IPS DF 4.7 (cell line): ENCODE measurements around the gene AASDHPPT.
"Not testable (repeated sequence)": the region's sequence is repeated elsewhere in the genome, so short reads cannot be mapped to it uniquely, and the experiment has no call there.

Source experiments
- DNase-seq: peaks from one replicate; pipeline ENCODE4 v3.0.0-alpha.2; 2013; ENCODE audit warnings: low spot score; ENCODE audit errors: extremely low read depth

The AASDHPPT gene, protein sequence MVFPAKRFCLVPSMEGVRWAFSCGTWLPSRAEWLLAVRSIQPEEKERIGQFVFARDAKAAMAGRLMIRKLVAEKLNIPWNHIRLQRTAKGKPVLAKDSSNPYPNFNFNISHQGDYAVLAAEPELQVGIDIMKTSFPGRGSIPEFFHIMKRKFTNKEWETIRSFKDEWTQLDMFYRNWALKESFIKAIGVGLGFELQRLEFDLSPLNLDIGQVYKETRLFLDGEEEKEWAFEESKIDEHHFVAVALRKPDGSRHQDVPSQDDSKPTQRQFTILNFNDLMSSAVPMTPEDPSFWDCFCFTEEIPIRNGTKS

DNA sequence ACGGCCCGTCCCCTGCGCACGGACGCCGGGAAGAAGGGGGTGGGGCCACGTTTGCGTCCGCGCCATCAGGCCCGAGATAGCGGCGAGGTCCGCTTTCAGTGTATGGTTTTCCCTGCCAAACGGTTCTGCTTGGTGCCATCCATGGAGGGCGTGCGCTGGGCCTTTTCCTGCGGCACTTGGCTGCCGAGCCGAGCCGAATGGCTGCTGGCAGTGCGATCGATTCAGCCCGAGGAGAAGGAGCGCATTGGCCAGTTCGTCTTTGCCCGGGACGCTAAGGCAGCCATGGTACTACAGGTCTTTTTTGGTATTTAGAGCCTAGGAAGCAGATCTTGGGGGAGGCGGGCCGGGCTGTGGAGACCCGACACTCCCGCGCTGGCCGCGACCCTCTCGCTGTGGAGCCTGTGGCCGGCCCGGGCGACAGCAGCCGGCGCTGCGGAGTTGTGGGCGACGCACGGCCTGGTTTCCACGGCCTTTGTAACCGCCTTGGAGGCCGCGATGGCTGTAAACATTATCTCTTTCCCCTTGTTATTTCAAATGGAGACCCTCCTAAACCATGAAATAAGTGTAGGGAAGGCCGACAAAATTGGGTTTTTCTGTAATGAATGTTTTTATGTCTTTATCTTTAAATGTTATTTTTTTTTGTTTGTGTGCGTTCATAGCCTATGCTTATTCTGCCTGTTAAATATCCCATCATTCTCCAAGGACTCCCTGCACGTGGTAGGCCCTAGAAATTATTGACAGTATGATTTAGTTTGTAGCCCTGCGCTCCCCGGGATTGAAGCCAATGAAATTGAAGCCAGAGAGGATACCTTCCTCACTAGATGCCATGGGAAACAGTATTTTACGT, at the start of gene AASDHPPT:
AASDHPPT (plus strand) TSS at position 54 of the 847 bp plus-strand sequence; CDS start at position 103, 49 bp downstream.
- no peak for DNase-seq

DNA sequence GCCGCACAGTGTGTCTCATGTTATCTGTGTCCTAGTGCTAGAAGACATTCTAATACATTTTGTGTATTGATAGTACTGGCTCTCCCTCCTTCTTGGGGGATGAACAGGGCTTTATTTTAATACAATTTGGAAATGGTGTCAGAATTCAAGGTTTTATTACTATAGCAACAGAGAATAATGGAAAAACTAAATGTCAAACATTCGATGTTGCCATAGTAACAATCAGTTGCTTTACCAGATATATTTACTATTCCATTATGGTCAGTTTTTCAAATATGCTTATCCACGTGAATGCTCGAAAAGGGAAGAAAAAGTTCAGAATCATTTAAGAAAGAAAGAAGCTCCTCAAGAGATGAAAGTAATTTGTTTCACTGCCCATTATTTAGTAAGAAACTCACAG, 46.9 kb upstream of the AASDHPPT start:
- DNase-seq: no peak

DNA sequence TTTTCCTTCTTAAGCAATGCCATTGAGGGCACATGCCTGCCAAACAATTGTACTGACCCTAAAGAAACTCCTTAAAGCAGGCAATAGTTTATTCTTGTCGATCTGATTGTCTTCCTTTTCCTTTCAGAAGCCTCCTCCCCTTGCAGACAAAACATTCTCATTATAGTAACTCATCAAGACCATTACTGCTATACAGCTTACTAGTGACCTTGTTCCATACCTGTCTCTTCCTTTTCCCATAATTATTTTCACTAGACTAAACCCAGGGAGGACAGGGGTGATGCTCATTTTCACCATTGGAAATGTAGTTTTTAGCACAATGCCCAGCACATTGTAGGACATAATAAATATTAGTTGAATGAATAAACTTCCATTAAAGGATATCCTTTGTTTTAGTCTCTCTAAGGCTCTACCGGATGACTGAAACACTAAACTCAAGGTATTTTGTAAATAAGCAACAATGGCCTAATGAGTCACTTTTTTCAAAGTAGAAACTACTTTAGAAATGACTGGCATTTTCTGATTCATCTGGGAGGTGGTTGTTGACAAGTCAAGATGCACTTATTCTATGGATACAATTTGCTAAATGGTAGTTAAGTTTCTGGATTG, 46.2 kb upstream of the AASDHPPT start:
- DNase-seq: no peak

DNA sequence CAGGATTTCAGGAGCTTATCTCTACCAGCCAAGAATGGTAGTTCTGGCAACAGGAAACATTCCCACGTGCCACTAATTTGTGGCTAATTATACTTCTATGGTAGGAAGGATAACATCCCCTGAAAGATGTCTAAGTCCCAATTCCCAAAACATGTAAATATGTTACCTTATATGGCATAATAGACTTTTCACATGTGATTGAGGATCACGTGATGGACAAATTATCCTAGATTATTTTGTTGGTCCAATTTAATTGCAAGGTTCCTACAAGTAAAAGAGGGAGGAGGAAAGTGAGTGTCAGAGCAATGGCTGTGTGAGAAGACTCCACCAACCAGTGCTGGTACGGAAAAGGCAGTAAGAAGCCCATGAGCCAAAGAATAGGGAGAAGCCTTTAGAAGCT, 45.5 kb upstream of the AASDHPPT start:
- no peak for DNase-seq

DNA sequence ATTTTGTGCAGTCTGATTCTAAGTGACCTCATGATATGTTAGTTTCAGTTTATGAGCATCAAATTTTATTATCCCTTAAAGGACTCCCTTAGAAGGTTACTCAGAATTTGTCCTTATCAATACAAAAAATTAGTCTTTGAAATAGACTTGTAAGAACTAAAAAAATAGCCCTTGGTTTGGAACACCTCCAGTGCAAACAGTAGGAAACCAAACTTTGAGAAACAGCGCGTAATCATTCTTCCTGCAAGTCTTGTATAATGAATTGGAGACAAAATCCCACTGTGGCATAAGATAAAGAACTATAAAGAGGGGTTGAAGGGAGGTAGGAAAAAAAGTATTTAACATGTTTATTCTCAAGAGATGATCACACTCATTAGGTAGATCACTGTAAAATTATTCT, 44.6 kb upstream of the AASDHPPT start:
- no peak for DNase-seq

DNA sequence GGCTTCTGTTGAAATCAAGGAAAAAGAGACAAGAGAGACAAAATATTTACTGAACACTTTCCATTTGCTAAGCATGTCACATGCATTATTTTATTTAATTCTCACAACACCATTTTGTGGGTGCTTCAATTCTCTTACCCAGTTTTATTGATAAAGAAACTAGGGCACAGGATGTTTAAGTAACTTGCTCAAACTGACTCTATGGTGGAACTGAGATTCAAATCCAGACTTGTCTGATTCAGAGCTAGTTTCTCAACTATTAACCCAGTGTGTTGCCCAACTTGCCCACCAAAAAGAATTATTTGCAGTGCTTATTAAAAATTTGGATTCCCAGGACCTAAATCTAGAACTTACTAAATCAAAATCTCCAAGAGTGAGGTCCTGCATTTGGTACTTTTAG, 33.9 kb upstream of the AASDHPPT start:
- DNase-seq: no peak

DNA sequence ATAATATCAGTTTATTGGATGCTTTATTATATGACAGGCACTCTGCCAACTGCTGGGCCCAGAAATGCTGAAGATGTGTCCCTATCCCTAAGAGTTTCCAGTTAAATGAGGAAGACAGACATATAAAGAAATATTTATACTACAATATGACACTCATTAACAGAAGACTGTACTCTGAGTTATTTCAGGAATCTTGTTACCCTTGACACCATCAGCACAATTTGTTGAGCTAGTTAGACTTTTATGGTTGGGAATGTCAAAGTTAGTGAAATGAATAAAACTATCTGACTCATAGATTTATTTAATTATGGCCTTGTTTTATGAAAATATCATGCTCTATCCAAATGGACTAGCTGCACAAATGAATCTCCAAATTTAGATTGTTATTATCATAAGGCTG, 29.8 kb upstream of the AASDHPPT start:
- DNase-seq: no peak

DNA sequence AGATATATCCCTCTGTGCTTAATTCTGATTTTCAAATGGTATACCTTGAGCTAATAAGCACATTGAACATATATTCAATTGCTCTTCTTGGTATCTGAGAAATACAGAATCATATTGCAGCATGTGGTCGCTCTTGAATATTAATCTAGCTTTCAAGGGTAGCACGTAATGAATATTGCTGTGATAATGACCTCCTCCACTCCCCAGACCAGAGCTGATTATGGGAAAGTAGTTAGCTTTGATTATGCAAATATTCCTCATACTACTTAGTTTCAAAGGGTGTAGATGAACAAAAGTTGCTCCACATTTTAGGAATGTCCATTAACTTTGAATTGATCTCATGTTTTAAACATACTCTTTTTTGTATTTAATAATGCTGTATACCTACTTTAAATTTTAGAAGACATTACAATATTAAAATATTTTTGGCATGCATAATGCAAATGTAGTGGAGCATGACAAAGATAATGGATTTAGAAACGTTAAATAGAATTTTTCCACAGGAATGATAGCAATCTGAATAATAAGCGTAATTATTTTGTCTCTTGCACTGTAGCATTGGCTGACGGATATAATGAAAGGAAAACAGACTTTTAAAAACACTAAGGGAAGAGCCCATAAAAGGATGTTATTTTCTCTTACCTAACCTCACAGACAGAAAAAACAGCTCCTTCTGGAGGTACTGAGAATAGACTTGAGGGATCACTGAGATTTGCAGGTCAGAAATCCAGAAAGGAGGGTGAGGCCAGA, 27.6 kb upstream of the AASDHPPT start:
- DNase-seq: no peak

DNA sequence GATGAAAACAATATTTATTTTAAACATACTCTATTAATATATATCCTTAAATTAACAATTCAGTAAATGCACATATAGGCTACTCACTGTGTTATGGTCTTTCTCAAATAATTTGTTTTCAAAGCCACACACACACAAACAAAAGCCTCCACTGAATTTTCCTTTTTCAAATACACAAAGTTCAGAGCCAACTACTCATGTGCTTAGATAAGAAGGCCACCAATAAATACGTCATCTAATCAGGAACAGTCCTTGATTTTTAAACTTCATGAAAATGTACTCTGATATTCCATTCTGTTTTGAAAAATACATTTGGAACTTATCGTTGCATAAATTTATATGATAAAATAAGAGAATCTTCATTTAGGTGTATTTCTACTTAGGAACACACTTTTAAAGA, 26.4 kb upstream of the AASDHPPT start:
- DNase-seq: no peak

DNA sequence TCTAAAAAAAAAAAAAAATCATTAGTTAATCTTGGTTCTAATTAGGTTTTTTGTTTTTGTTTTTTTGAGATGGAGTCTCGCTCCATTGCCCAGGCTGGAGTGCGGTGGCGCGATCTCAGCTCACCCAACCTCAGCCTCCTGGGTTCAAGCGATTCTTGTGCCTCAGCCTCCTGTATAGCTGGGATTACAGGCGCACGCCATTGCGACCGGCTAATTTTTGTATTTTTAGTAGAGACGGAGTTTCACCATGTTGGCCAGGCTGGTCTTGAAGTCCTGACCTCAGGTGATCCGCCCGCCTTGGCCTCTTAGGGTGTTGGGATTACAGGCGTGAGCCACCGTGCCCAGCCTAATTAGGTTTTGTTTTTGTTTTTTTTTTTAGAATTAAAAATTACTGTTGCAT, 19.1 kb upstream of the AASDHPPT start:
- DNase-seq: not testable (repeated sequence)

DNA sequence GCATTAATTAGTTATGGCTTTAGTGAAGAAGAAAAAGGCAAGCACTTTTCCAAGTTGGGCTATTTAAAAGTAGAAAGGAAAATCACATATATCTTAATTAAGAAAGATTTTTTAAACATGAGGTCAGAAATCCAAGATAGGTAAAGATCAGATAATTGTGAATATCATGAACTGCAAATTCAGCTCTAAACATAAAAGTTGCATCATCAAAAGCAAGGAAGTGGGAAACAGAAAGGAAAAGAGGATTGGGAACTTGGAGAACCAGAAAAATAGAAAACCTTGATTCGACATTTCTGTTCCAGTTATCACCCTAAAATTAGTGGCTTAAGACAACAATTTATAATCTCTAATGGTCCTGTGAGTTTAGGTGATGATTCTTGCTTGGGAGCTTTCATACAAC, 17.8 kb upstream of the AASDHPPT start:
- DNase-seq: no peak

DNA sequence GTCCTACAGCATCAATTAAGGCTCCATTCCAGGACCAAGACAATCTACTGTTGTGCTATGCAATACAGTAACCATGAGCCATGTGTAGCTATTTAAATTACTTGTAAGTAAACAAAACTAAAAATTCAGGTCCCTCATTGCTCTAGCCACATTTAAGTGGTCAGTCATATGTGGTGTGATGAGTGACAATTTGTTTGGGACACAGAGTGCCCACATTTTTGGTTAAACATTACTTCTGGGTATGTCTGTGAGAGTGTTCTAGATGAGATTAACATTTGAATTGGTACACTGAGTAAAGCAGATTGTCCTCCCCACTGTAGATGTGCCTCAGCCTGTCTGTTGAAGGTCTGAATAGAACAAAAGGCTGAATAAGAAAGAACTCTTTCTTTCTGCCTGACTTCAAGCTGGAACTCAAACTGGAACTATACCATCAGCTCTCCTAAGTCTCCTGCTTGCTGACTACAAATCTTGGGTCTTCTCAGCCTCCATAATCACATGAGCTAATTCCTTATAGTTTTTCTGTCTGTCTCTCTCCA, 16.1 kb upstream of the AASDHPPT start:
- DNase-seq: no peak

DNA sequence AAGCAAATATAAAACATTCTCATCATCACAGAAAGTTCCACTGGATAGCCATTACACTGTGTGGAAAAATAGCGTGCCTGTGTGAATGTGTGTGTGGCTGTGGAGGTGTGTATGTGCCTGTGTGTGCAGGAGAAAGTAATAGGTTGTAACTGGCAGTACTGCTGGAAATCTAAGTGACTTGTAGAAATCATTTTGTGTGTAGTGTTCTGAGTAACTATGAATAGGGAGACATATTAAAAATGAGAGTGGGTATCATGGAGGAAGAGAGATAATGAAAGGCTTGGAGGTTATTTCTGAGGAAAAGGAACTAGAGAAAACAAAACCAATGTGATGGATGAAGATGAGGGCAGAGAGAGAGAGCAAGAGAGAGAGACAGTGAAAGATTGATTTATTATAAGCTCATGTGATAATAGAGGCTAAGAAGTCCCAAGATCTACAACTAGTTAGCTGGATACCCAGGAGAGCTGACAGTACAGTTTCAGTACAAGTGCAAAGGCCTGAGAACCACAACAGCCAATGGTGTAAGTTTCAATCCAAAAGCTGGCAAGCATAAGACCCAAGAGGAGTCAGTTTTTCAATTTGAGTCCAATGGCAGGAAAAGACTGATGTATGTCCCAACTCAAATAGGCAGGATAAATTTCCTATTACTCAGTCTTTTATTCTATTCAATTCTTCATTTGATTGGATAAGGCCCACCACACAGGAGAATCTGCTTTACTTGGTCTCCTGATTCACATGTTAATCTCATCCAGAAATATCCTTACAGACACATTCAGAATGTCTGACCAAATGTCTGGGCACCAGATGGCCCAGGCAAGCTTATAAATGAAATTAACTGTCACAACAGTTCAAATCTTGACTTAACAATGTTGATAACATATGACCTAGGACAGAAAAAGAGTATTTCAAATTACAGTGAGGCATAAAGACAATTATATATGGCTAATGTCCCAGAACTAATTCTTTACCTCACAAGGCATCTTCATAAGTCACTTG, 15.2 kb upstream of the AASDHPPT start:
- no peak for DNase-seq

DNA sequence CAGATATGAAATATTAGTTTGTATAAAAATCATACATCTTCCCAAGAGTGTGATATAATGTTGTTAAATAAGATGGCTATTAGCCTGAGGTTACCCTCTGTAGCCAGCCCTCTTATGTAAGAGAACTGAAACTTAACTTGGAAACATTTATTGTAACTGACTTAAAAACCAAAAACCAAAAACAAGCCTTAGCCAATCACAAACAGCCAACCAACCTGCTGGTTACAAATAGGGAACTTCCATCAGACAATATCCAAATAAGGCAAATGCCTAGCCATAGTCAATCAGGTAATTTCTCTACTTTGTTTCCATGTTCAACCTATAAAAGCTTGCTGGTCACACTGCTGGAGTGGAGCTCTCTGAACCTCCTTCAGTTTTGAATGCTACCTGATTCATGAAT, 14.5 kb upstream of the AASDHPPT start:
- DNase-seq: no peak

DNA sequence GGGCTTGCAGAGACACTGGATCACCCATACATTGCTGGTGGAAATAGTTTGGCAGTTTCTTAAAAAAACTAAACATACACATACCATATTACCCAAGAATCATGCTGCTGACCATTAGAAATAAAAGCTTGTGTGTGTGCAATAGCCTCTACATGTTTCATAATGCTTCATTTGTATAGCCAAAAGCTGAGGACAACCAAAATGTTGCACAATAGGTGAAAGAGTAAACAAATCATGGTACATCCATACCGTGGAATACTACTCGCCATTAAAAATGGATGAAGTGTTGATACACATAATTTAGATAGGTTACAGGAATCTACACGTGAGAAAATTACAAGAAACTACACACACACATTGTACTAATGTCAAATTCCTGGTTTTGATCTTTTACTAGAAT, 6.9 kb upstream of the AASDHPPT start:
- no peak for DNase-seq

DNA sequence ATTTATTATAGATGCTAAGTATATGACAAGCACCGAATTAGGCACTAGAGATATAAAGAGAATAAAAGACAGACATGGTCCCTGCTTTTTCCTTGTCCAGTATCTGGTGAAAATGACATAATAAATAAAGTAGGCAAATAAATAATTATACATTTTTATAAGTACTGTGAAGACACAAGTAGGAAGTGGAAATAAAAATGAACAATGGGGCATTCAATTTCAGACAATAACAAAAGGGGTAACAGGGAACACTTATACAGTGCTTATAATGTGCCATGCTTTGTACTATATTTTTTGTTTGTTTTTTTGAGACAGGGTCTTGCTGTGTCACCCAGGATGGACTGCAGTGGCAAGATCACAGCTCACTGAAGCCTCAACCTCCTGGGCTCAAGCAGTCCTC, 4.7 kb upstream of the AASDHPPT start:
- no peak for DNase-seq

DNA sequence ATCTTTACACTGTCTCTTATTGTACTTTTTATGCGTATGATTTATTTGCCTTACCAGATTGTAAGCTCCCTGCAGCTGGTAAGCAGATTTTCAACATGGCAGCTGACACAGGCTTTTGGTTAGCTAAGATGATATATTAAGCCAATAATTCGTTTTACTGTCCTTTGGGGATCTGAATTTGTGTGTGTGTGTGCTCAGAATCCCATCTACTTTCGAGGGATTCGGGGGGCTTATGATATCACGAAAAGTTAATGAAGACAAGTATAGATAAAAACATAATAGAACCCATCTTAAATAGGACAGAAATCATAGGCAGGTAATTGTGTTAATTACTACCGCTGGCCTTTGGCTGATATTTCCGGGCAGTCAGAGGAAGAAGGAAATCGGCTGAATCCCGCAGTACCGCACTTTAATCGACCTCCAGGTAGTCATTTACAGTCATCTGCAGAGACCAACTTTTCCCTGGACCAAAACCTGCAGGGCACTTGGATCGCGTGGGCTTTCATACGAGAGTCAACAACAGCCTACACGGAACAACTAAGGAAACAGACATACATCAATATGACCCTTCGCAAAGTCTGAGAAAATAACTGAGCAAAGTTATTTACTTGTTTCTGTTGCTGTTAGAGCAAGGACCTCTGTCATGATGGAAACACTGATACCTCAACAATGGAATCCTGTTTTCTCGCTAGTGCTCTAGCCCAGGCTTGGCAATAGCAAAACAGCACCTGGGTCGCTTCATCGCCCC, 1.1 kb upstream of the AASDHPPT start:
- DNase-seq: no peak

DNA sequence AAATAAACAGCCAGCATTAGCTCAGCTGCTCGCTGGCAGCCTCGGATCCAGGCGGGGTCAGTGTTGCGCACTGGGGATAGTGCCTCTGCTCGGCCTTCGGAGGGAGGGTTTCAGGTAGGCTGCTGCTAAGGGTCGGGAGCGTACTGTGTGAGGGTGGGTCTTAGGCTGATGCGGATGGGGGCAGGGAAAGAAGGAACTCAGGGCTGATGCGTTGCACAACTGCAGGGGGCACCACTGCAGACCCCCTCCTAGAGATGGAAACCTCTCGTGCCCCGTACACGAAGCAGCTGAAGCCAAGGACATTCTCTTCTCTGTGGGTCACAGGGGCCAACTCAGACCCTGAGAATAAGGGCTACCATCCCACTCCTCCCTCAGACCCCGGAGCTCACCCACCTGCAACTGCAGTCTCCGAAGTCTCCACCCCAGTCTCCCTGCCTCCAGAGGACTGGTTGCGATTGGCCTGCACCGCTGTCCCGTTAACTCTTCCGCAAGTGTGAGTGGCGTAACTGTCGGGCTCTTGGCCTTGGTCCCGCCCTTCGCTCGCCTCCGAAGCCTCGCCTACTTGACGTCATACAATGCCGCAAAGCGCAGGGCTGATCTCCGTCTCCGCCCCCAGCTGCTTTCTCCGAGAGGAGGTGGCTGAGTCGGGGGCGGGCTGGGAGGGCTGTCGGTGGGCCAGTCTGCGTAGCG, 398 bp upstream of the AASDHPPT start, which contains the start of gene KBTBD3:
KBTBD3 (minus strand) TSS at position 429 of the 690 bp plus-strand sequence. CDS start 18,250 bp downstream, outside the sequence.
- peak; percentile 99 for DNase-seq

DNA sequence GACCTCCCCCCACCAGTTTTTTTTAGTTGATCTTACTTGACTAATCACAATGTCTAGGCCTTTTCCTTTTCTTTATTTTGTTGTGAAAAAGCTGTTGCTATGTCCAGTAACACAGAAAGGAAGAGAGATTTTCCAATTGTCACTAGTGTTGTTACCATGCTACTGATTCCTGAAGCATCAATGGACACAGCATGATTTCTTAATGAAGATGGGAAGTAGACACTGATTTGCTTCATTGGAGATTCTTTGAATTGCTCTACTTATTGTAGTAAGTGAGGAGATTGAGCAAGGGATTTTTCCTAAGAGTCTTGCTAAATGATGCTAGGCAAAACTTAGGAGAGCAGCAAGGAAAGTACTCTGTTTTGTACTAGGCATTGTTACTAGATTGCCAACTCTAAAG, 4.6 kb downstream of the AASDHPPT start:
- no peak for DNase-seq
